GM19324 (cell line): ENCODE data around the gene PATJ.
A peak's percentile ranks its signal among the peaks of the same experiment; 100 is the strongest.

Experiments
- ATAC-seq: cut with Tn5 transposase; IDR thresholded peaks from one replicate; pipeline ENCODE4 v1.9.1; 2021; ENCODE audit warnings: mild to moderate bottlenecking, moderate library complexity; ENCODE audit not compliant: unreplicated experiment, low FRiP score

Gene PATJ

DNA sequence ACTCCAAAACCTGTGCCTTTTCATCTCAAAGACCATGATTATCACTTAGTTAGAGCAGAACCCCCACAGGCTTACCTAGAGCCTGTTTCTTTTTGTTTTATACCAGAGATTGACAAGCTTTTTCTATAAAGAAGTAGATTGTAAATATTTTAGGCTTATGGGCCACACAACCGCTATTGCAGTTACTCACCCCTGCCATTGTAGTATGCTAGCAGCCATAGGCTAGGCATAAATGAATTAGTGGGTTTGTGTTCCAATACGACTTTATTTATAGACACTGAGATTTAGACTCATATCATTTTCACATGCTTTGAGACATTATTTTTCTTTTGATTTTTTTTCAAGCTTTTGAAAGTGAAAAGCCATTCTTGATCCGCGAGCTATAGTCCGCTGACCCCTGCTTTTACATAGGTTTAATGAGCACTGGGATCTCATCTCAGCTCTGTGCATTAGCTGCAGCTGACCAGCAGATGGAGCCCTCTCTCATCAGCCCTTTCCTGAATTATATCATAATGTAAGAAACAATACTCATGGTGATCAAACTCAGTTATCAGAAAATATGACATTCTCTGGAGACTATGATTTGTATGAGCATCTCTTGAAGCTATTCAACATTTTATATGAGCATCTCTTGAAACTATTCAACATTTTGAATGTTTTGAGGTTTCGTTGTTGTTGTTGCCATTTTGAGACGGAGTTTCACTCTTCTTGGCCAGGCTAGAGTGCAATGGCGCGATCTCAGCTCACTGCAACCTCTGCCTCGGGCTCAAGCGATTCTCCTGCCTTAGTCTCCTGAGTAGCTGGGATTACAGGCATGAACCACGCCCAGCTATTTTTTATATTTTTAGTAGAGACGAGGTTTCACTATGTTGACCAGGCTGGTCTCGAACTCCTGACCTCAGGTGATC, 340.4 kb downstream of the PATJ start:
- ATAC-seq, result no peak

- no peak for ATAC-seq
Measured at GRCh38 chr1:62084310-62084890, 342.1 kb downstream of the PATJ start.

DNA sequence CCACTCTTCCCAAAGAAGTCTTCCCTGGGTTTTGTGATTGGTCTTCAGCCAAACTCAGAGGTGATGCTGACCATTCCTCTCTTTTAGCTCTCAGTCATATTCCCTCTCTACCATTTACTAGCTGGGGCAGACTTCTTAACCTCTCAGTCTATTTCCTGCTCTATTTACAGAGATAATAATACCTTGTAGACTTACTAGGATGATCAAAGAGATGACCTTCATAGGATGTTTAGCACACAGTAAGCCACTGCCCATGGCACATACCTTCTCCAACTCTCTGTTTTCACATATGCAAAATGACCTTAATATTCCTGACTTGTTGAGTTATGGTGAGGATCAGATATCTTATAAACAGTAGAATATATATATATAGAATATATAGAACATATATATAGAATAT, 346.2 kb downstream of the PATJ start:
- no peak for ATAC-seq

DNA sequence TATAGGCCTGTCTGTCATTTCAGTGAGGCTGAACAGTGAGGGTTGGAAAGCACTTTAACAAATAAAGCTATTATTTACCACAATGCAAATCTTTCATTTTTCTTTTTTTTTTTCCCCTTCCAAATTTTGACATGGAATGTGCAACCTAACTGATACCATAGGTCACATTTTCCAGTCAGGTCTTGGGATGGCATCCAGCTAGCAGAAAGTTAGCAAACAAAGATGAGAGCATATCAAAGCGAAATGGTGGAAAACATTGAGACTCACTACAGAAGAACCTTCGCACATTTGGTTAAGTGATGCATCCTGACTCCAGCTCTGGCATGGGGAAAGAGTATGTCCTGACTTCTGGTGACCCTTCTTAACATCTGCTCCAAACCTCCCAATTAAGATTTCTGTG, 347.3 kb downstream of the PATJ start:
- ATAC-seq, result no peak

DNA sequence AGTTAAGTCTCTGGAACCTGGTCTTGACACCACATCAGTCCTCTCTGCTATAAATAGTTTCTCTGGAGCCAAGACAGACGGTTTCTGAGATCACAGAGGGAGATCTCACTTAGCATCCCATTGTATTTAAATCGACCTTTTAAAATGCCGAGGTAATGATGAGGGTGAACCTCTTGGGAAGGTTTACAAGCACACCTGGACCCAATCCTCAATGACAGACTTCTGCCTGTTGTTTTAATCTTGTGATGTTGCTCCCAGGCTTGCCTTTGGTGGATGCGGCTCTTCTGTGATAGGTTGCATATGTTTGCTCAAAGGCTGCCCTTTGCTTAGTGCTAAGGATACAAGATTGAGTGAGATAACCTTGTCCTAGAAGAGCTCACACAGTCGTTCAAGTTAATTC, 347.7 kb downstream of the PATJ start:
- no peak for ATAC-seq

DNA sequence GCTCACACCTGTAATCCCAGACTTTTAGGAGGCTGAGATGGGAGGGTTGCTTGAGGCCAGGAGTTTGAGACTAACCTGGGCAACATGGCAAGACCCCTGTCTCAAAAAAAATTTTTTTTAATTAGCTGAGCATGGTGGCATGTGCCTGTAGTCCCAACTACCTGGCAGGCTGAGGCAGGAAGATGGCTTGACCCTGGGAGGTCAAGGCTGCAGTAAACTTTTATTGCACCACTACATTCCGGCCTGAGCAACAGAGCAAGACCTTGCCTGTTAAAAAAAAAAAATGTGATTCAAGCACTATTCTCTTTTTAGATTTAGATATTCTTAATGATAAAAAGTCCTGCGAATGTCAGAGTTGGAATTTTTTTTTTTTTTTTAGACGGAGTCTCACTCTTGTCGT, 349.8 kb downstream of the PATJ start:
- ATAC-seq, result no peak

DNA sequence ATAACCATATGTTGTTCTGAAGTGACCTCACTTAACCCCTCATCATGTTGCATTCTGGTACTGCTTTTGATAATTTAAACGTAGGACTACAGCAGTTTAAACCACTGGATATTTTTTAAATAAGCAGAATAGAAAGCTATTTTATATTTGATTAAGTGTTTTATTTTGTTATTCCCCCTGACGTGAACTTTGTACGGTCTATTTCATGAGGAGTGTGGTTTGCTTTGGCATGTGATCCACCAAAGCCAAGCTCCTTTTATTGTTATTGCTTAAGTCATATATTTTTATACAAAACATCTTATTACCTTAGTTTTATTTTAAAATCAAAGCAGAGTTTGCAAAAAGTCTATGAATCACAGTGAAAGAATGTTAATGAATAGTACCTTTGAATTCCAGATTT, 351.0 kb downstream of the PATJ start:
- ATAC-seq, result no peak

DNA sequence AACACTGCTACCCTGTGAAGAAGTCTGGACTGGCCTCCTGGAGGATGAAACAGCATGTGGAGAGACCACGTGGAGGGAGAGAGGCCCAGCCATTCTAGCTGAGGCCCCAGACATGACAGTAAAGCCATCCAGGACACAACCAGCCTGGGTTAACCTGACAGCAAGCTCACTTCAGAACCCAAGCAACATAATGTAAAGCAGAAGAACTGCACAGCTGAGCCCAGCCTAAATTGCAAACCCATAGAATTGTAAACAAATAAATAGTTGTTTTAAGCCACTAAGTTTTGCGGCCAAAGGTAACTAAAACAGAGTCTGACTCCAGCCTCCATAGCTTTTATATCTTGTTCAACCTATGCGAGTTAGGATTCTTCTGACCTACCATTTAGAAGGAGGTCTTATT, 355.2 kb downstream of the PATJ start:
- no peak for ATAC-seq

DNA sequence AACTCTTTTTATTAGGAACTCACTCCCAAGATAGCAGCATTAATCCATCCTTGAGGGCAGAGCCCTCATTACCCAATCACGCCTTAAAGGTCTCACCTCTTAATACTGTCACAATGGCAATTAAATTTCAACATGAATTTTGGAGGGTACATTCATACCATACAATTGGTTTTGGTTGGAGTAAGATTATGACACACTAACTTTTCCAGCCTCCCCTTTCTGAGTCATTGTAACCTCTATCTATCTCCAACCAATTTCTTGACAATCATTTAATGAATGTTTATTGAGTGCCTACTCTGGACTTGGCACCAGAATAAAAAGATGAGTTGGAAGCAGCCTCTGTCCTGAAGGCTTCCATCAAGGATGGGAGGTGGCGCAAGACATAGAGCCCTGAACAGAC, 358.2 kb downstream of the PATJ start:
- ATAC-seq, result no peak

GRCh38 chr1:62103846-62104245, 361.6 kb downstream of the PATJ start:
- ATAC-seq, result no peak

DNA sequence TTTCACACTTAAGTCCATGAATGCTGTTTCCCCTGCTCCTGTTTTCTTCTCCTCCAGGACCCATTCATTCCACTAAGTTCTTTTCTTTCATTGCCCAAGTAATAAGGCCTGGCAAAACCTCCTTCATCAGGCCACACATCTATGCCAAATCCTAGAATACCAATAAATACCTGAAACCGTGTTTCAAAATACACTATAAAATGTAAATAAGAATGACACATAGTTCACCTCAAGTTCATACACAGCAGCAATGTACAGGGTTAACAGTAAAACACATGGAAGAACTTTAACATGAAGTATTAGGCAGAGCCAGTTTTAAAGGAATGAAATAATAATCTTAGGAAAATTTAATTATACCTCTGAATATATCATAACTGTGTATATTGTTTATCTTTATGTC, 365.6 kb downstream of the PATJ start:
- no peak for ATAC-seq

- no peak for ATAC-seq
Measured at GRCh38 chr1:62109124-62109523, 366.8 kb downstream of the PATJ start.

DNA sequence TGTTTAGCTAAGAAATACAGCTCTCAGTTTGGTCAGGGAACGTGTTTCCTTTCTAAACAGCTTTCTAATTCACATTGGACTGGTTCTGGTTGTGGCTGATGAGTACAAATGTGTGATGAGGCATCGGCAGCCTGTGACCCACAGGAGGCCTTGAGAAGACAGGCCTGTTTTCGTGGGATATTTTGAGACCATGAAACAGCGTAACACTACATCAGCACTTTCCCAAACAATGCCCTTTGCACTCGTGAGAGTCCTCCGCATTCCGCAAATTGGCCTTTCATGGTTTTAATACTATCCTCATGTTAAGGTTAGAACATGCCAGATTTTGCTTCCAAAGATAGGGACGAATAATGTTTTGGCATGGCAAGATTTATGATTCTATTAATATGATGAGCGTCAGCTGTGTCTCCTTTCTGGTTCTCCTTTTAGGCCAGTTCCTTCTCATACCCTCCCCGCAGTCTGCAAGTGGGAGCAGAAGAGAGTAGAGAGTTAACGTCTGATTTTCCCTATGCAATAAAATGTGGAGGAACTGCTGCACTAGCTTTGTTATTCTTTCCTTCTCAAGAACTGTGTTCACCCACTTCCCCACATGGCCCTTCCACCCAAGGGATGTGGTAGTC, 368.0 kb downstream of the PATJ start:
- no peak for ATAC-seq

- no peak for ATAC-seq
Measured at GRCh38 chr1:62111084-62111483, 368.8 kb downstream of the PATJ start.

DNA sequence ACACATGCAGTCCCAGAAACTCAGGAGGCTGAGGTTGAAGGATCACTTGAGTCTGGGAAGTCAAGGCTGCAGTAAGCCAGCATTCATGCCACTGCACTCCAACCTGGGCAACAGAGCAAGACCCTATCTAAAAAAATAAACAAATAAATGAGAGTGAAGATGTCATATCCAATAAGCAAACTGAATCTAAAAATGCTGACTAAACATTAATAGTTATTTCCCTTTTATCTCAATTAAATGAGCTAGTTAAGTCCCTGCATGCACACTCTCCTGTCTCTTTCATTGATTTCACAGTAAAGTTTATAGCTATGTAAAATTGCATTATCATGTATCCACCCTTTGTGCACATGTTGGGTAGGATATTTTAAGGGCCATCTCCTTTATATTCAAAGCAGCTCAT, 371.2 kb downstream of the PATJ start:
- no peak for ATAC-seq

- no peak for ATAC-seq
Measured at GRCh38 chr1:62117018-62117750, 374.9 kb downstream of the PATJ start.

DNA sequence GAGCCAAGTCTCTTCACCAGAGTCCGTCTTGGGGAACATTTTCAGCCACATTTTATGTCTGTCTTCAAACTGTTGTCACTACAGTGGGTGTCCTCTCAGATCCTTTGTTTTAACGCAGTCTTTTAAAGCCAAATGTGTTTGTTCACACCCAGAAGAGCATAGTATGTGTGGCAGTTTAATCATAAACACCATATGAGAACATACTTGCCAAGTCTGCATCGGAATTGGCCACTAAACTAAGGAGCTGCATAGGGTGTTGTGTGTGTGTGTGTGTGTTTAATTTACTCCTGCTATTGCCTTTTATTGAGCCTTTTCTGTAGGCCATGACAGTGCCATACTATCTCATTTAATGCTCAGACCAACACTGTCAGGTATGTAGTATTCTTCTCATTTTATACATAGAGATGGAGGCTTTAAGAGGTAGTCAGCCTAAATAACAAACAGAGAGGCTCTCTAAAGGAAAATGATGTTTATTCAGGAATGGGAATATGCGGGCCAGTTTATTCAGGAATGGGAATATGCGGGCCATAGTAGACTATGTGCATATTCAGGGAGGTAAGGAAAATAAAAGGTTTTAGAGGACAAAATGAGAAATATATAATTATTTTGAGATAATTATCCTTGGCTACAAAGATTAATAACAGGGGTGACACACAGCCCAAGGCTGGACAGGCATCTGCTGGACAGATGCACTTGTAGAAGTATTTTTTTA, 384.5 kb downstream of the PATJ start:
- no peak for ATAC-seq

DNA sequence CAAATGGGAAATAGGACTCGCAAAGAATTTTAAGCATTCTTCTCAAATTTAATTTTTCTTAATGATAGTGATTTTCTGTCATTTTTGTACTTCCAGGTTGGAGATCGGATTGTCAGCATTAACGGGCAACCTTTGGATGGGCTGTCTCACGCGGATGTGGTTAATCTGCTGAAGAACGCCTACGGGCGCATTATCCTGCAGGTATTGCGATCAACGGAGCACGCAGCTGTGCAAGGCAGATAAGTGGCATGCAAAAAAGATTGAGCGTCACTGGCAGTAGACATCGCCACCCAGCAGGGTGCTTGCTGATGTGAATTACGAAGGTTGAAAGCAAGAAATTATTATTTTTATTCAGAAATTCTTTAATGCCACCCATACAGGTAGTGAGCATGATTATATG, 386.5 kb downstream of the PATJ start:
- ATAC-seq, result no peak

- peak; percentile 78 for ATAC-seq
Measured at GRCh38 chr1:62131093-62131725, 388.9 kb downstream of the PATJ start.

- no peak for ATAC-seq
Measured at GRCh38 chr1:62138029-62138428, 395.7 kb downstream of the PATJ start.
